ENCODE results near the gene TSPAN12. TPM values are rescaled to one million over a fixed set of nuclear protein-coding genes. Genes with fewer than 3 reads are reported as not detected.

TSPAN12 gene
- total and polyA plus RNA-seq, 2 of the 4 experiments (the other 2 are of a cell fraction) = 0.36 to 0.72 TPM

GRCh38 chr7:120742372-120742771 lies 115.6 kb downstream of the TSPAN12 start:
- TF ChIP-seq FOS (IDR thresholded peaks at IDR 0.05; ENCODE audit: low read depth, low read length) (no peak), MAZ (IDR thresholded peaks at IDR 0.05; ENCODE audit: borderline replicate concordance, low read depth, low read length) (no peak)
- BruUV-seq (replicated peaks) = no TSS peak
- no peak overlapping the region for H3K9ac ChIP-seq (ENCODE audit: low read depth, low read length)
- H3K27ac ChIP-seq (ENCODE audit: insufficient read depth, low read length) = no peak overlapping the region
- H4K20me1 ChIP-seq (ENCODE audit: insufficient read depth, low read length) = no peaks in the 10 kb centered on the region
- no peak overlapping the region for H2AFZ ChIP-seq (replicated peaks; ENCODE audit: low read length, poor library complexity)
- H3K9me3 ChIP-seq (ENCODE audit: control insufficient read depth, insufficient read depth, low read length) = no peaks in the 10 kb centered on the region
- H3K27me3 ChIP-seq (ENCODE audit: control insufficient read depth, insufficient read depth, low read length) = peaks cover 2% of the 10 kb centered on the region
- no CpG with 5 or more reads among the region's 5 CpGs for WGBS, 2 experiments (ENCODE audit: extremely low coverage in 2 of 2, insufficient read length in 1 of 2)
- H2BK120ac ChIP-seq (ENCODE audit: low read depth, low read length) = no peak overlapping the region
- no peak overlapping the region for H3K18ac ChIP-seq (ENCODE audit: low read depth, low read length)
- no peak overlapping the region for H2BK20ac ChIP-seq (ENCODE audit: low read depth, low read length)
- H3K4me2 ChIP-seq (ENCODE audit: low read depth, low read length) = no peak overlapping the region
- no peak for DNase-seq
- no peak overlapping the region for H4K91ac ChIP-seq (ENCODE audit: insufficient read depth, low read depth, low read length)
- no peak overlapping the region for H3K56ac ChIP-seq (ENCODE audit: extremely low read depth, insufficient read depth, low read length)
- ChIA-PET CTCF (no interaction called here), POLR2A (ENCODE audit: unreplicated experiment) (no interaction called here)
- H3K4ac ChIP-seq (ENCODE audit: low read depth, low read length) = no peak overlapping the region
- no peaks in the 10 kb centered on the region for H3K36me3 ChIP-seq (ENCODE audit: control insufficient read depth, insufficient read depth, low read length)
- no peak overlapping the region for H3K4me3 ChIP-seq (ENCODE audit: insufficient read depth, low read depth, low read length)
- no peak overlapping the region for H2AK9ac ChIP-seq (replicated peaks; ENCODE audit: low read depth, low read length, poor library complexity)
- ATAC-seq (ENCODE audit: low read depth) = no peak
- no peaks in the 10 kb centered on the region for H3K9me1 ChIP-seq (ENCODE audit: insufficient read depth, low read length)
- H3K14ac ChIP-seq (replicated peaks; ENCODE audit: low read depth, low read length) = no peak overlapping the region
- no peak overlapping the region for H4K8ac ChIP-seq (ENCODE audit: low read depth in 2 of 2, low read length in 2 of 2)
- no peaks in the 10 kb centered on the region for H3K79me1 ChIP-seq (ENCODE audit: low read depth in 1 of 2, low read length in 2 of 2)
- no peak overlapping the region for H2BK5ac ChIP-seq (ENCODE audit: low read depth, low read length, poor library complexity, severe bottlenecking)
- in situ Hi-C loops (cut with MboI; ENCODE audit: low sequenced_read_pairs) (no loop called here), dilution Hi-C loops (cut with HindIII; ENCODE audit: low sequenced_read_pairs, unreplicated experiment) (no loop called here), intact Hi-C loops (cut with micrococcal nuclease) (no loop called here)
- H2BK15ac ChIP-seq (ENCODE audit: low read depth, low read length) = no peak overlapping the region
- no peak overlapping the region for H3K23ac ChIP-seq (ENCODE audit: low read depth, low read length)
- no peaks in the 10 kb centered on the region for H3K4me1 ChIP-seq (ENCODE audit: control insufficient read depth, insufficient read depth, low read length)
- no peak overlapping the region for H4K5ac ChIP-seq (ENCODE audit: low read depth, low read length)
- H2AK5ac ChIP-seq (ENCODE audit: low read depth, low read length) = no peak overlapping the region
